SK-N-SH treated with all-trans-retinoic acid at 6 μM for 48 hours (cell line): Measurements from ENCODE around the gene CACNB2.

ENCODE experiments used
- ATAC-seq: fragments of 200-7000 bp; cut with Tn5 transposase; 3 replicates; pipeline ENCODE4 v1.9.1; 2020; ENCODE audit warnings: mild to moderate bottlenecking, moderate library complexity
- ARNTL ChIP-seq: fragments of 450-650 bp; formaldehyde crosslinking; IDR thresholded peaks from 2 replicates; pipeline ENCODE4 v1.5.0; 2020; ENCODE audit warnings: low read depth, mild to moderate bottlenecking, moderate library complexity, borderline replicate concordance
- BACH2 ChIP-seq: fragments of 250-450 bp; sonication (Bioruptor Pico); IDR thresholded peaks from 2 replicates; pipeline ENCODE4 v1.9.0; 2021; ENCODE audit warnings: mild to moderate bottlenecking, borderline replicate concordance
- CREB5 ChIP-seq: fragments of 250-450 bp; sonication (Bioruptor Pico); IDR thresholded peaks from 2 replicates; pipeline ENCODE4 v1.5.1; 2020; ENCODE audit warnings: low read depth, mild to moderate bottlenecking, moderate library complexity
- CSDC2 ChIP-seq: fragments of 250-450 bp; sonication (Bioruptor Pico); IDR thresholded peaks from 2 replicates; pipeline ENCODE4 v1.5.0; 2020; ENCODE audit warnings: mild to moderate bottlenecking, moderate library complexity
- CSRNP3 ChIP-seq: fragments of 250-450 bp; sonication (Bioruptor Pico); IDR thresholded peaks from 2 replicates; pipeline ENCODE4 v1.5.1; 2021; ENCODE audit warnings: mild to moderate bottlenecking, moderate library complexity
- ESRRG ChIP-seq: fragments of 250-450 bp; sonication (Bioruptor Pico); IDR thresholded peaks from 2 replicates; pipeline ENCODE4 v1.6.1; 2021; ENCODE audit warnings: mild to moderate bottlenecking
- GLIS3 ChIP-seq: fragments of 250-450 bp; sonication (Bioruptor Pico); IDR thresholded peaks from 2 replicates; pipeline ENCODE4 v1.5.0; 2020; ENCODE audit warnings: mild to moderate bottlenecking, moderate library complexity
- ISL1 ChIP-seq: fragments of 250-450 bp; sonication (Bioruptor Pico); IDR thresholded peaks from 2 replicates; pipeline ENCODE4 v2.1.2; 2022; ENCODE audit warnings: mild to moderate bottlenecking, moderate library complexity
- OSR1 ChIP-seq: fragments of 250-450 bp; sonication (Bioruptor Pico); IDR thresholded peaks from 2 replicates; pipeline ENCODE4 v1.8.0; 2022; ENCODE audit warnings: moderate library complexity, mild to moderate bottlenecking, inconsistent platforms
- PATZ1 ChIP-seq: fragments of 250-450 bp; sonication (Bioruptor Pico); IDR thresholded peaks from 2 replicates; pipeline ENCODE4 v1.8.0; 2020; ENCODE audit warnings: mild to moderate bottlenecking, moderate library complexity, borderline replicate concordance
- PPARA ChIP-seq: fragments of 250-450 bp; sonication (Bioruptor Pico); IDR thresholded peaks from 2 replicates; pipeline ENCODE4 v1.5.0; 2020; ENCODE audit warnings: mild to moderate bottlenecking, borderline replicate concordance
- RARB ChIP-seq: fragments of 250-450 bp; sonication (Bioruptor Pico); IDR thresholded peaks from 2 replicates; pipeline ENCODE4 v1.8.0; 2021; ENCODE audit warnings: mild to moderate bottlenecking, moderate library complexity
- SNAI2 ChIP-seq: fragments of 250-450 bp; sonication (Bioruptor Pico); IDR thresholded peaks from 2 replicates; pipeline ENCODE4 v1.5.0; 2020; ENCODE audit warnings: mild to moderate bottlenecking, moderate library complexity
- TCF4 ChIP-seq: fragments of 250-450 bp; sonication (Bioruptor Pico); IDR thresholded peaks from 2 replicates; pipeline ENCODE4 v1.8.0; 2021; ENCODE audit warnings: mild to moderate bottlenecking, moderate library complexity, borderline replicate concordance
- TOX ChIP-seq: fragments of 250-450 bp; sonication (Bioruptor Pico); IDR thresholded peaks from 2 replicates; pipeline ENCODE4 v1.8.0; 2021; ENCODE audit warnings: mild to moderate bottlenecking, moderate library complexity, borderline replicate concordance
- TSHZ2 ChIP-seq: fragments of 250-450 bp; sonication (Bioruptor Pico); IDR thresholded peaks from 2 replicates; pipeline ENCODE4 v1.5.0; 2020; ENCODE audit warnings: mild to moderate bottlenecking, moderate library complexity
- ZC3H10 ChIP-seq: fragments of 250-450 bp; sonication (Bioruptor Pico); IDR thresholded peaks from 2 replicates; pipeline ENCODE4 v1.5.1; 2021; ENCODE audit warnings: mild to moderate bottlenecking, moderate library complexity
- ZFP3 ChIP-seq: fragments of 250-450 bp; sonication (Bioruptor Pico); IDR thresholded peaks from 2 replicates; pipeline ENCODE4 v1.5.0; 2020; ENCODE audit warnings: mild to moderate bottlenecking, moderate library complexity
- ZFP30 ChIP-seq: fragments of 450-650 bp; formaldehyde crosslinking; IDR thresholded peaks from 2 replicates; pipeline ENCODE4 v1.5.0; 2022; ENCODE audit warnings: mild to moderate bottlenecking, moderate library complexity
- ZNF70 ChIP-seq: fragments of 450-650 bp; formaldehyde crosslinking; IDR thresholded peaks from 2 replicates; pipeline ENCODE4 v1.5.0; 2020; ENCODE audit warnings: mild to moderate bottlenecking, moderate library complexity
- ZNF8 ChIP-seq: fragments of 450-650 bp; formaldehyde crosslinking; IDR thresholded peaks from 2 replicates; pipeline ENCODE4 v1.5.0; 2020; ENCODE audit warnings: mild to moderate bottlenecking, moderate library complexity

The CACNB2 gene

GRCh38 chr10:18098201-18098600 is 42.0 kb upstream of the CACNB2 start:
- no peak for TF ChIP-seq ISL1 (CRISPR knock-in tag)
- TF ChIP-seq CREB5 (CRISPR knock-in tag): no peak
- TF ChIP-seq CSRNP3 (CRISPR knock-in tag): no peak
- TF ChIP-seq ARNTL (CRISPR knock-in tag): no peak
- no peak for TF ChIP-seq PPARA (CRISPR knock-in tag)
- no peak for TF ChIP-seq ESRRG (CRISPR knock-in tag)
- no peak for TF ChIP-seq SNAI2
- no peak for TF ChIP-seq RARB
- no peak for ATAC-seq

- peak; percentile 31; the same call in 1 of the 3 replicates for ATAC-seq
- TF ChIP-seq ZC3H10 (CRISPR knock-in tag) (no peak), BACH2 (CRISPR knock-in tag) (no peak), SNAI2 (no peak), GLIS3 (CRISPR knock-in tag) (no peak), ZFP3 (CRISPR knock-in tag) (no peak), PATZ1 (CRISPR knock-in tag) (no peak), ISL1 (CRISPR knock-in tag) (no peak), TOX (CRISPR knock-in tag) (no peak), CSRNP3 (CRISPR knock-in tag) (no peak), PPARA (CRISPR knock-in tag) (no peak), CREB5 (CRISPR knock-in tag) (no peak), ESRRG (CRISPR knock-in tag) (no peak), OSR1 (CRISPR knock-in tag) (no peak), ZNF70 (CRISPR knock-in tag) (no peak), ZNF8 (no peak), TSHZ2 (CRISPR knock-in tag) (no peak), ARNTL (CRISPR knock-in tag) (no peak), CSDC2 (CRISPR knock-in tag) (no peak), ZFP30 (CRISPR knock-in tag) (no peak), TCF4 (CRISPR knock-in tag) (no peak)
- TF ChIP-seq, all 23 proteins: peak for 0
Measured at GRCh38 chr10:18099415-18099814, 40.8 kb upstream of the CACNB2 start.
